Measurements from ENCODE around the gene SMAD9. TPM values are rescaled to one million over a fixed set of nuclear protein-coding genes. Genes with fewer than 3 reads are reported as not detected.

Gene SMAD9
- total and polyA plus RNA-seq, 2 of the 8 experiments (the other 6 are each of a cell fraction or from before 2014, with no cell fraction given) = 0.45 to 1.0 TPM

DNA sequence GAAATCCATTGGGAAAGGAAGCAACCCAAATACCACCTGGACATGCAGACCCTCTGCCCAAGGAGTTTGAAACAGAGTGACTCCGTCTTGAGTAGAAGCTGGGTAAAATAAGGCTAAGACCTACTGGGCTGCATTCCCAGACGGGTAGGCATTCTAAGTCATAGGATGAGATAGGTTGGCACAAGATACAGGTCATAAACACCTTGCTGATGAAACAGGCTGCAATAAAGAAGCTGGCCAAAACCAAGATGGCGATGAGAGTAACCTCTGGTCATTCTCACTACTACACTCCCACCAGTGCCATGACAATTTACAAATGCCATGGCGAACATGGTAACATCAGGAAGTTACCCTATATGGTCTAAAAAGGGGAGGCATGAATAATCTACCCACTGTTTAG lies 60.8 kb downstream of the SMAD9 start:
- FAIRE-seq (no peak), DNase-seq (ENCODE audit: low read depth in 1 of 2, low spot score in 2 of 2) (no peak)
- no peak overlapping the region for H3K18ac ChIP-seq (ENCODE audit: extremely low read depth, low read length)
- H3K36me3 ChIP-seq (ENCODE audit: control insufficient read depth in 2 of 4, insufficient read depth in 4 of 4, low read length in 3 of 4) = no peaks in the 10 kb centered on the region
- no peak overlapping the region for H2AFZ ChIP-seq (ENCODE audit: low read length)
- no peaks in the 10 kb centered on the region for H4K20me1 ChIP-seq (replicated peaks in 1 of 2; ENCODE audit: control insufficient read depth in 1 of 2, insufficient read depth in 2 of 2, low read length in 2 of 2)
- no peak overlapping the region for H3K23ac ChIP-seq (ENCODE audit: insufficient read length)
- H4K8ac ChIP-seq (ENCODE audit: extremely low read depth, insufficient read depth, low read length) = no peak overlapping the region
- no peak overlapping the region for H3K4me2 ChIP-seq (ENCODE audit: insufficient read depth in 1 of 2, low read depth in 2 of 2, low read length in 2 of 2)
- H4K5ac ChIP-seq (ENCODE audit: insufficient read length, low read depth, low read length) = no peak overlapping the region
- no peak overlapping the region for H3K4me3 ChIP-seq (ENCODE audit: extremely low read depth in 1 of 4, insufficient read depth in 2 of 4, low read depth in 3 of 4, low read length in 4 of 4)
- no peak overlapping the region for H3K9ac ChIP-seq (replicated peaks in 1 of 4; ENCODE audit: extremely low read depth in 1 of 4, low read depth in 3 of 4, low read length in 3 of 4)
- no peak overlapping the region for H2BK20ac ChIP-seq (ENCODE audit: low read length)
- H3K4me1 ChIP-seq (replicated peaks in 1 of 4; ENCODE audit: control insufficient read depth in 3 of 4, insufficient read depth in 4 of 4, low read length in 3 of 4) = peaks cover 0 to 3% (median 0%) of the 10 kb centered on the region in 4 experiments; a peak in 1 of 7 replicates
- CTCF ChIA-PET (ENCODE audit: partially characterized antibody) = interaction anchor here (1.0 to 4.8 kb wide), 18 partner anchors 9 to 406 kb away, joined by 3 to 65 read pairs (median 4); no protein-coding TSS in a partner anchor
- no peaks in the 10 kb centered on the region for H3K79me2 ChIP-seq (ENCODE audit: control insufficient read depth in 1 of 2, insufficient read depth in 2 of 2, low read length in 2 of 2)
- H3K9me3 ChIP-seq (ENCODE audit: insufficient read depth in 2 of 2, low read depth in 1 of 2, low read length in 1 of 2) = no peaks in the 10 kb centered on the region
- no peak overlapping the region for H3K56ac ChIP-seq (replicated peaks; ENCODE audit: insufficient read length, low read depth, low read length)
- H2AK5ac ChIP-seq (ENCODE audit: low read depth, low read length) = no peak overlapping the region
- H2BK120ac ChIP-seq (replicated peaks; ENCODE audit: low read depth, low read length) = no peak overlapping the region
- no peak overlapping the region for H2BK5ac ChIP-seq (ENCODE audit: low read depth, low read length)
- H3K27ac ChIP-seq (ENCODE audit: low read depth, low read length) = no peak overlapping the region
- no peak overlapping the region for H3K14ac ChIP-seq (ENCODE audit: insufficient read length)
- no peak for TF ChIP-seq SIN3A (conservative IDR thresholded peaks at IDR 0.05 in 1 of 2, IDR thresholded peaks at IDR 0.05 in 1 of 2; ENCODE audit: low read depth in 1 of 2, low read length in 2 of 2)
- TF ChIP-seq, protein P1, sequence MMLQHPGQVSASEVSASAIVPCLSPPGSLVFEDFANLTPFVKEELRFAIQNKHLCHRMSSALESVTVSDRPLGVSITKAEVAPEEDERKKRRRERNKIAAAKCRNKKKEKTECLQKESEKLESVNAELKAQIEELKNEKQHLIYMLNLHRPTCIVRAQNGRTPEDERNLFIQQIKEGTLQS (IDR thresholded peaks at IDR 0.05; ENCODE audit: insufficient read depth, low read depth, low read length) = no peak
- TF ChIP-seq BRCA1 (IDR thresholded peaks at IDR 0.05; ENCODE audit: low read depth, low read length) = no peak
- no peak for TF ChIP-seq TAF1 (IDR thresholded peaks at IDR 0.05; ENCODE audit: low read depth, low read length)
- no peak for TF ChIP-seq SAP30 (IDR thresholded peaks at IDR 0.05; ENCODE audit: insufficient read depth, insufficient replicate concordance, low read length)
- TF ChIP-seq RAD21 (IDR thresholded peaks at IDR 0.05 in 1 of 2, conservative IDR thresholded peaks at IDR 0.05 in 1 of 2; ENCODE audit: low read depth in 2 of 2, low read length in 2 of 2) = no peak
- no peak for TF ChIP-seq POLR2A (IDR thresholded peaks at IDR 0.05; ENCODE audit: control extremely low read depth in 1 of 2, low read depth in 2 of 2, low read length in 2 of 2)
- no peak for TF ChIP-seq NANOG (IDR thresholded peaks at IDR 0.05; ENCODE audit: insufficient read depth, low read depth, low read length, poor library complexity, severe bottlenecking)
- TF ChIP-seq POLR2AphosphoS5 (IDR thresholded peaks at IDR 0.05; ENCODE audit: low read depth, low read length) = no peak
- TF ChIP-seq NRF1 (IDR thresholded peaks at IDR 0.05; ENCODE audit: low read depth, low read length) = no peak
- no peak for TF ChIP-seq TEAD4 (IDR thresholded peaks at IDR 0.05; ENCODE audit: low read depth, low read length)
- TF ChIP-seq CTBP2 (IDR thresholded peaks at IDR 0.05; ENCODE audit: borderline replicate concordance, insufficient read depth, insufficient read length, low read length) = no peak
- no peak overlapping the region for H4K91ac ChIP-seq (replicated peaks; ENCODE audit: insufficient read length, low read length)
- POLR2A ChIA-PET (ENCODE audit: partially characterized antibody) = interaction anchor here (0.7 kb wide), 1 partner anchor 11 kb away, joined by 3 read pairs; no protein-coding TSS in a partner anchor
- 93% methylated on average over 4 of the region's 4 CpGs; no CpG with 5 or more reads in 1 of the 2 experiments for WGBS, 2 experiments (ENCODE audit: extremely low coverage in 1 of 2, insufficient coverage in 1 of 2, insufficient read length in 1 of 2, insufficient replicate concordance in 2 of 2, low coverage in 1 of 2, low lambda C conversion rate in 2 of 2, missing lambda C conversion rate in 1 of 2)
- no peak overlapping the region for H2BK15ac ChIP-seq (ENCODE audit: low read length)
- H2BK12ac ChIP-seq (ENCODE audit: low read depth, low read length) = 0 out of 2 replicates have a peak overlapping the region, but pooled peaks have one; percentile 11
- no peaks in the 10 kb centered on the region for H3K79me1 ChIP-seq (ENCODE audit: low read depth, low read length)
- H3K27me3 ChIP-seq (replicated peaks in 1 of 4; ENCODE audit: control insufficient read depth in 3 of 4, extremely low read depth in 1 of 4, insufficient read depth in 3 of 4, low read length in 3 of 4) = no peaks in the 10 kb centered on the region
- H3K4ac ChIP-seq (replicated peaks; ENCODE audit: insufficient read length, low read depth, low read length) = no peak overlapping the region
- no peaks in the 10 kb centered on the region for H3K23me2 ChIP-seq (ENCODE audit: low read depth, low read length)
